Activated naive CD8-positive, alpha-beta T cell treated with anti-CD3 and anti-CD28 coated beads, Interleukin-2, amount 10 ng/mL, durations not matched to agents 7 days and 5 days (primary cell): ENCODE data around the gene SUN5. TPM values are rescaled to one million over a fixed set of nuclear protein-coding genes. Genes with fewer than 3 reads are reported as not detected.
"Not testable (repeated sequence)": the region's sequence is repeated elsewhere in the genome, so short reads cannot be mapped to it uniquely, and the experiment has no call there.

ENCODE experiments used
- ATAC-seq: fragments of 150-1000 bp; cut with Tn5 transposase; one replicate; pipeline ENCODE4 v1.10.0; 2021; ENCODE audit warnings: low read depth, moderate library complexity
- POLR2A ChIA-PET: fragments of 350-600 bp; sonication (Branson Sonifier 250); formaldehyde crosslinking; loops from one replicate; lab custom pipeline; 2021; ENCODE audit warnings: antibody characterized with exemption; lab: Charles Lee
- DNase-seq: peaks from one replicate; pipeline ENCODE4 v3.0.0; 2021
- H3K27ac Mint-ChIP-seq: one replicate; pipeline ENCODE4 v1.8.0; 2022; ENCODE audit warnings: mild to moderate bottlenecking, mixed read lengths
- H3K27me3 Mint-ChIP-seq: one replicate; pipeline ENCODE4 v1.8.0; 2022; ENCODE audit warnings: mild to moderate bottlenecking, moderate library complexity, mixed read lengths
- H3K36me3 Mint-ChIP-seq: one replicate; pipeline ENCODE4 v1.8.0; 2021; ENCODE audit warnings: mild to moderate bottlenecking, mixed read lengths
- H3K4me1 Mint-ChIP-seq: one replicate; pipeline ENCODE4 v1.8.0; 2021; ENCODE audit warnings: mixed read lengths
- H3K4me3 Mint-ChIP-seq: one replicate; pipeline ENCODE4 v1.8.0; 2022; ENCODE audit warnings: mild to moderate bottlenecking, moderate library complexity, mixed read lengths
- H3K9me3 Mint-ChIP-seq: one replicate; pipeline ENCODE4 v1.8.0; 2021; ENCODE audit warnings: mixed read lengths
- total RNA-seq, 2 experiments: library from RNA; stranded (reverse); gene quantifications; one replicate each; pipeline ENCODE4 v1.2.3, GENCODE V29; 2021

Gene SUN5
- total RNA-seq, 2 experiments from 2014 or later: not detected

DNA sequence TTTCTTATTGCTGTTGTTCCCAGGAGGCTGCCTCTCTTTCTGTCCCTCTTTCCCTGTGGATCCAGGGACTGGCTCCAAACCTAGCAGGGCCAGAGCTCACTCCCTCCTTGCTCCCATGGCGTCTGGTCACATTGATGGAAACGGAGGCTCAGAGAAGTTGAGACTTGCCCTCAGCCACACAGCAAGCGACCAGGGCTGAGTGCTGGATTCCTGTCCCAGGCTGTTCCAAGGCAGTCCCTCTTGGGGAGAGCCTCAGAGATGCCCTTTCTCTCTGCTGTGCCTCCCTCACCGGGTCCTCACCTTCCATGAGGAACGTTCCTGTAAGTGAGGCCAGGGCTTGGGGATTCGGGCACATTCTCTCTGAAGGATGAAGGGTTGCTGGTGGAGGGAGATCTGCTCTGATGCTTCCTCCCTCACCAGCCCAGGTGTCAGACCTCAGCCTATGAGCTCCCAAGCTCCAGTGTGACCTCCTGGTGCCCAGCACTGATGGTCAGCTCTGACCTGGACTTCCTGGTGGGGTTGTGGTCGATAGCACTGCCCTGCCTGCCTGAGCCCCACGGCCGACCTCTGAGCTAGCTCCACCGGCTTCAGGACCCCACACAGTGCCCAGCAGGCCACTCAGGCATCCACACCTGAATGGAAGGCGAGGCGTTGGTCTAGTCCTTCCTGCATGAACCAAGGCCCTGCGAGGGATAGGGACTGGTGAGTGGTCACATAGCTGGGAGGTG, 26.8 kb downstream of the SUN5 start:
- ATAC-seq: no peak
- no peak overlapping the region for H3K27ac Mint-ChIP-seq
- no peaks in the 10 kb centered on the region for H3K27me3 Mint-ChIP-seq
- POLR2A ChIA-PET: interaction anchor here (1.1 to 1.9 kb wide), 2 partner anchors 10 to 17 kb away, joined by 3 to 9 read pairs; no protein-coding TSS in a partner anchor
- H3K4me1 Mint-ChIP-seq: peaks cover 25% of the 10 kb centered on the region
- peaks cover 8% of the 10 kb centered on the region for H3K9me3 Mint-ChIP-seq
- H3K4me3 Mint-ChIP-seq: no peak overlapping the region
- H3K36me3 Mint-ChIP-seq: peaks cover 11% of the 10 kb centered on the region
- DNase-seq: no peak

DNA sequence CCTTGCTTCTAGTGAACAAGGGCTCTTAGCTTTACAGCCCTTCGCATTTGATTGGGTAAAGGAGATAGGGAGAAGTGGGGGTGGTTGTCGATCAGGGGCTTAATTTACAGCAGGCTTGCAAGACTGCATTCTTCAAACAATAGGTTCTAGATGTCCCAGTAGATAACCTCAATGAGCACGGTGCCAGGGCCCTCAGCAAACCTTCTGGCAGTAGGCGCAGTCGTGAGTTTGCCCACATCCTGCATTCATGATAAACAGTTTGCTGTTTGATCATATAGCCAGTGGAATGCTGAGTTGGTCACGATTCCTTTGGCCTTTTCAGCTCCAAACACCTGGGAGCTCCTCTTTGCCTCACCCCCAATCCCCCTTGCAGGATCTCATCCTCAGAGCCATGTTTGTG, 27.5 kb downstream of the SUN5 start:
- POLR2A ChIA-PET: no interaction called here
- H3K4me1 Mint-ChIP-seq: peaks cover 26% of the 10 kb centered on the region
- no peaks in the 10 kb centered on the region for H3K27me3 Mint-ChIP-seq
- DNase-seq: no peak
- H3K4me3 Mint-ChIP-seq: no peak overlapping the region
- H3K27ac Mint-ChIP-seq: peak overlapping the region; percentile 38
- peaks cover 8% of the 10 kb centered on the region for H3K9me3 Mint-ChIP-seq
- ATAC-seq: no peak
- peaks cover 11% of the 10 kb centered on the region for H3K36me3 Mint-ChIP-seq

DNA sequence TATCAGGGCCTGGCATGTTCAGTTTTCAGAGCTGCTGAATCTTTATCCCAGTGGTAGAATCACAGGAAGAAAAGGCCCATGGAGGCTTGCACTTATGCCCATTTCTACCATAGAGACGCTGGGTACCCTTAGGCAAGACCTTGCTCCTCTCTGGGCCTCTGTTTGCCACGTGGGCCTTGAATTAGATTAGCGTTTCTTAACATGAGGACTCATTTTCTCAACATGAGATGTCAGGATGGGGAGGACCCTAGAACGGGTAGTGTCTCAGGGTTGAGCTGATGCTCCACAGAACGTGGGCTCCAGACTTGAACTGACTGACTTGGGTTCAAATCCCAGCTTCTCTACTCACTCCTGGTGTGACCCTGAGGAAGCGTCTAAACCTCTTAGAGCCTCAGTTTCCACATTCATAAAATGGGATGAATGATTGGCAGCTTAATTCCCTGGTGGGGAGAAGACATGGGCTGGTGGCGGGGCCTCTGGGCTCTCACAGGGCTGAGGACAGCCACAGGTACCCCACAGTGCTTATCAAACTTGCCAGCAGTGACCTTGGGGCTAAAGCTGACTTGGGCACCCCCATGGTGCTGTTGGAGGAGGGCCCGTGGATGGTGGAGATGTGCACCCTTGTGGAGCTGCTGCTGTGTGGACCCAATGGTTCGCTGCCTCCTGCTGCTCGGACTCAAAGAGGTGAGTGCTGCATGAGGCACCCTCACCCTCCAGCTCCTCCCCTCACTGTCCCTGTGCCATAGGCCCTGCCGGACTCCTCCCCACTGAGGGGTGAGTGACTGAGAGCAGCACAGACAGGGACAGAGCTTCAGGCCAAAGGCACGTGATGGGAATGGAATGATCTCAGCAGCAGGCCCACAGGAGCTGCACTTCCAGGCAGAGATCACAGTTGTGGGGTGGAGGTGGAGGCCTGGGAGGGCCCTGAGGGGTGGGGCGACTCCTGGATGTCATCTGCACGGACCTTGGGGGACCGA, 28.2 kb downstream of the SUN5 start:
- peaks cover 26% of the 10 kb centered on the region for H3K4me1 Mint-ChIP-seq
- H3K36me3 Mint-ChIP-seq: peaks cover 11% of the 10 kb centered on the region
- POLR2A ChIA-PET: no interaction called here
- no peak overlapping the region for H3K4me3 Mint-ChIP-seq
- H3K27ac Mint-ChIP-seq: peak overlapping the region; percentile 10
- peaks cover 8% of the 10 kb centered on the region for H3K9me3 Mint-ChIP-seq
- no peaks in the 10 kb centered on the region for H3K27me3 Mint-ChIP-seq
- ATAC-seq: no peak
- no peak for DNase-seq

DNA sequence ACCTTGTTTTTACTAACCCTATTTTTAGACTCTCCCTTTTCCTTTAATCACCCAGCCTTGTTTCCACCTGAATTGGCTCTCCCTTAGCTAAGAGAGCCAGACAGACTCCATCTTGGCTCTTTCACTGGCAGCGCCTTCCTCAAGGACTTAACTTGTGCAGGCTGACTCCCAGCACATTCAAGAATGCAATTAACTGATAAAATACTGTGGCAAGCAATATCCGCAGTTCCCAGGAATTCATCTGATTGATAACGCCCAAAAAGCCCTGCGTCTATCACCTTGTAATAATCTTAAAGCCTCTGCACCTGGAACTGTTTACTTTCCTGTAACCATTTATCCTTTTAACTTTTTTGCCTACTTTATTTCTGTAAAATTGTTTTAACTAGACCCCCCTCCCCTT, 29.1 kb downstream of the SUN5 start:
- peaks cover 28% of the 10 kb centered on the region for H3K4me1 Mint-ChIP-seq
- DNase-seq, H3K9me3 Mint-ChIP-seq, POLR2A ChIA-PET, H3K4me3 Mint-ChIP-seq, ATAC-seq, H3K27me3 Mint-ChIP-seq, H3K27ac Mint-ChIP-seq: not testable (repeated sequence)
- peaks cover 11% of the 10 kb centered on the region for H3K36me3 Mint-ChIP-seq

DNA sequence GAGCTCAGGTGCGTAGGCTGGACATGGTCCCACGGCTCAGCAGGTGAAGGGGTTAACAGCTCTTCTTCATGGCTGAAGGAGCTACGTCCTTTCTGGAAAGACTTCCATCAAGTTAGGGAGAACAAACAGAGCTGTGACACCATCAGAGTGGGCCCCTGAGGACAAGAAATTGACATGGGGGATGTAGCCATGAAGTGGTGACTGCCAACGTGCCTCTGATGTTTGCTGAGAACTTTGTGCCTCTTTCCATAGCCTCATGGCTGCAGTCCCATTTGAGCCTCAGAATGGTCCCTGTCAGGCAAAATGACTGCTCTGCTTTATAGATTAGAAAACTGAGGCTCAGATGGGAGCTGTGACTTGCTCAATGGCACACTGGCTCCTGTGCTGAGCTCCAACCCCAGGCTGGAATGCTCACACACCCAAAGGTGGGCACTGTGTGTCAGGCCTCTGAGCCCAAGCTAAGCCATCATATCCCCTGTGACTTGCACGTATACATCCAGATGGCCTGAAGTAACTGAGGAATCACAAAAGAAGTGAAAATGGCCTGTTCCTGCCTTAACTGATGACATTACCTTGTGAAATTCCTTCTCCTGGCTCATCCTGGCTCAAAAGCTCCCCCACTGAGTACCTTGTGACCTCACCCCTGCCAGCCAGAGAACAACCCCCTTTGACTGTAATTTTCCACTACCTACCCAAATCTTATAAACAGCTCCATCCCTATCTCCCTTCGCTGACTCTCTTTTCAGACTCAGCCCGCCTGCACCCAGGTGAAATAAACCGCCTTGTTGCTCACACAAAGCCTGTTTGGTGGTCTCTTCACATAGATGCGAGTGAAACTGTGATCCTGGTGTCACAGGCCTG, 29.8 kb downstream of the SUN5 start:
- H3K9me3 Mint-ChIP-seq, ATAC-seq, H3K27me3 Mint-ChIP-seq, H3K4me3 Mint-ChIP-seq, DNase-seq: not testable (repeated sequence)
- Mint-ChIP-seq H3K27ac (peak overlapping the region; percentile 12), H3K36me3 (peaks cover 11% of the 10 kb centered on the region), H3K4me1 (peaks cover 34% of the 10 kb centered on the region)
- POLR2A ChIA-PET: interaction anchor here (1.1 to 1.3 kb wide), 2 partner anchors 9 kb away, joined by 5 to 6 read pairs; no protein-coding TSS in a partner anchor

DNA sequence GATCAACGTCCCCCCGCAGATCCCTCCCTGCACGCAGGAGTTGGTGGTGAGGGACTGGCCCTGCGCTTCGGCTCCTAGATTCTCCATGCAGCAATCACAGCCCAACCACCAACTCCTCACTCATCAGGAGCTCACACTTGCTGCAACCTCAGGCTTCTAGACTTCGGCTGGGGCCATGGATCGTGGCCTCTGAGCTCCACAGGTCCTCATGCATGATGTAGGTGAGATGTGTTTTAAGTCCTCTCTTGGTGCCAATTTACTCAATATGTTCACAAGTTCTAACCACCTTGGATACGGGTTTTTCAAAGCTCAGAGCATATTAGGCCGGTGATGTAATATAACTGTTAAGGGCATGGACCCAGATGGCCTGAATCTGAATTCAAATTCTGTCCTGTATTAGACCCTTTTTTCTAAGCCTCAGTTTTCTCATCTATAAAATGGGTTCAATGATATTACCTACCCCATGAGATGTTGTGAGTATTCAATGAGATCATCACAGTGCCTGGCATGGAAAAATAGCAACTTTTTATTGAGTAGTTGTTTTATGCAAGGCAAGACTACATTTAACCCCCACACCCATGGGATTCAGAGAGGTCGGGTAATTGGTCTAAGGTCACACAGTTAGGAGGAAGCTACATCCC, 31.0 kb downstream of the SUN5 start:
- Mint-ChIP-seq H3K4me1 (peaks cover 43% of the 10 kb centered on the region), H3K4me3 (peak overlapping the region; percentile 59), H3K36me3 (peaks cover 11% of the 10 kb centered on the region), H3K27me3 (no peaks in the 10 kb centered on the region), H3K27ac (no peak overlapping the region), H3K9me3 (peaks cover 8% of the 10 kb centered on the region)
- DNase-seq (no peak), ATAC-seq (no peak)
- POLR2A ChIA-PET: interaction anchor here (0.6 to 1.7 kb wide), 4 partner anchors 10 to 154 kb away, joined by 3 to 6 read pairs (median 4); partner anchors contain the start of gene MAPRE1

DNA sequence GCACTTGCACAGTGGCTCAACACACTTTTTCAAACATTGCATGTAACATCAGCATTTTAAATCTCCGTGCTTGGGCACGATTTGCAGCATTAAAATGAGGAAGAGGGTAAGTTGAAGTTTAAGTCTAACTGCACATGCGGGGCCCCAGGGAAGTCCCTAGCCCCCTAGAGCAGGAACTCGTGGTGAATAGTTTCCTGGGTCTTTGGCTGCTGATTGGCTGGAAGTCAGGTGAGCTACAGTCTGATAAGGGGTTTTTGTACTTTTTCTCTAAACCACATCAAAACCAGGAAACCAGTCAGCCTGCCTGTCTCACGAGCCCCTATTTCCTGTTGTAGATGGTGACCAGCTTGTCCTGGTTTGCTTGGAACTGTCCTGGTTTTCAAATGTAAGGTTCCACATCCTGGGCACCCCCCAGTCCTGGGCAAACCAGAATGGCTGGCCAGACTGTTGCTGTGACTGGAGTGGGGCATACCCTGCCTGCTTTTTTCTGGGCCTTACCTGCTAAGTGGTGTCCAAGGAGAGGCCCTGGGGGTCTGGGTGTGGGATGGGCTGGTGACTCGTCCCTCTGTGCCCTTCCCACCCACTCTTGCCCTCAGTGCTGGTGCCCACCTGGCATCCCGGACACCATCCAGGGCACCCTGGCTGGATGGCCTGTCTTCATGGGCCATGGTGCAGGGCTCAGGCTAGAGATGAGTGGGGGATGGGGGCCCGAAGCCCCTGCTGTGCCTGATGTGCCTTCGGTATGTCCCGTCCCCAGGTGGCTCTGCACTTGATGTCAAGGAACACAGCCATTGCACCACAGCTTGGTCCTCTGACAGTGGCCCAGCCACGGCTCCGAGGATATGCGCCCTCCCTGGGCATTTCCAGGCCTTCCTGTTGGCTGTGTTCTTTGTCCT, 31.8 kb downstream of the SUN5 start:
- peaks cover 11% of the 10 kb centered on the region for H3K36me3 Mint-ChIP-seq
- POLR2A ChIA-PET: interaction anchor here (0.5 to 1.7 kb wide), 9 partner anchors 10 to 230 kb away, joined by 3 to 15 read pairs (median 3); partner anchors contain the start of gene MAPRE1
- peak; percentile 84 for ATAC-seq
- H3K9me3 Mint-ChIP-seq: peaks cover 8% of the 10 kb centered on the region
- H3K27ac Mint-ChIP-seq: no peak overlapping the region
- H3K4me3 Mint-ChIP-seq: peak overlapping the region; percentile 55
- DNase-seq: peak; percentile 68
- H3K27me3 Mint-ChIP-seq: no peaks in the 10 kb centered on the region
- peaks cover 51% of the 10 kb centered on the region for H3K4me1 Mint-ChIP-seq

DNA sequence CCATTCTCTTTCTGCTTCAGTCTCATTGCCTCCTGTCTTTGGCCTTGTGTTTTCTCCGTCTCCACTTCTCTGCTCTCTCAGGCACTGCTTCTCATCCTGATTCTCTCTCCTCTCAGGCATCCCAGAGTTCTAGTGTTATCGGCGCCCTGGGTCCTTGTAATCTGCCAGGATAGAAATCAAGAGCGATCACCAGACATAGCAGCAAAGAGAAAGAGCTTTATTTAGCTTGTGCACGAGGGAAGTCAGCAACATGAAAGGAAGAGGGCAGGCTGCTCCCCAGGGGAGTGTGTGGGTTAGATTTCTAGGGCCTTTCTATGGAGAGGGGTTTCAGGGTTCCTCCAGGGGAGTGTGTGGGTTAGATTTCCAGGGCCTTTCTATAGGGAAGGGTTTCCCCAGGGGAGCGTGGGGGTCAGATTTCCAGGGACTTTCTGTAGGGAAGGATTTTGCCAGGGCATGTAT, 32.5 kb downstream of the SUN5 start:
- Mint-ChIP-seq H3K36me3 (peaks cover 9% of the 10 kb centered on the region), H3K4me1 (peaks cover 56% of the 10 kb centered on the region), H3K4me3 (no peak overlapping the region), H3K9me3 (peaks cover 5% of the 10 kb centered on the region), H3K27ac (no peak overlapping the region), H3K27me3 (no peaks in the 10 kb centered on the region)
- ATAC-seq (peak; percentile 33), DNase-seq (no peak)
- POLR2A ChIA-PET: interaction anchor here (0.6 to 1.8 kb wide), 9 partner anchors 9 to 229 kb away, joined by 3 to 15 read pairs (median 4); partner anchors contain the start of gene SUN5

DNA sequence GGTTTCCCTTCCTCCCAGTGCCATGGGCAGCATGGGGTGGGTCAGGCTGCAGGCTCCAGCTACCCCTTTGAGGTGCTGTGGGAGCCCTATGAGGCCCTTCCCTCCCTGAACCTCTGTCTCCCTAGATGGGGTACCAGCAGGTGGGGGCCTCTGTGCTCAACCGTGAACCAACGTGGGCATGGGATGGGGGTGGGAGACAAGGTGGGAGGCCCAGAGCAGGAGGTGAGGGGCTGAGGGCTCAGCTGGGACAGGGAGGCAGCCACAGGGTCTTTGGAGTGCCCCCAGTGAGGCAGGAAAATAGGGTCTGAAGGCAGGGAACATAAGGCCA, 33.3 kb downstream of the SUN5 start:
- Mint-ChIP-seq H3K27me3 (no peaks in the 10 kb centered on the region), H3K27ac (no peak overlapping the region), H3K9me3 (no peaks in the 10 kb centered on the region), H3K36me3 (peaks cover 4% of the 10 kb centered on the region), H3K4me1 (peaks cover 60% of the 10 kb centered on the region), H3K4me3 (peak overlapping the region; percentile 38)
- ATAC-seq (no peak), DNase-seq (no peak)
- POLR2A ChIA-PET: interaction anchor here (0.6 to 1.8 kb wide), 5 partner anchors 12 to 192 kb away, joined by 3 to 15 read pairs (median 4); partner anchors contain the start of gene SUN5

DNA sequence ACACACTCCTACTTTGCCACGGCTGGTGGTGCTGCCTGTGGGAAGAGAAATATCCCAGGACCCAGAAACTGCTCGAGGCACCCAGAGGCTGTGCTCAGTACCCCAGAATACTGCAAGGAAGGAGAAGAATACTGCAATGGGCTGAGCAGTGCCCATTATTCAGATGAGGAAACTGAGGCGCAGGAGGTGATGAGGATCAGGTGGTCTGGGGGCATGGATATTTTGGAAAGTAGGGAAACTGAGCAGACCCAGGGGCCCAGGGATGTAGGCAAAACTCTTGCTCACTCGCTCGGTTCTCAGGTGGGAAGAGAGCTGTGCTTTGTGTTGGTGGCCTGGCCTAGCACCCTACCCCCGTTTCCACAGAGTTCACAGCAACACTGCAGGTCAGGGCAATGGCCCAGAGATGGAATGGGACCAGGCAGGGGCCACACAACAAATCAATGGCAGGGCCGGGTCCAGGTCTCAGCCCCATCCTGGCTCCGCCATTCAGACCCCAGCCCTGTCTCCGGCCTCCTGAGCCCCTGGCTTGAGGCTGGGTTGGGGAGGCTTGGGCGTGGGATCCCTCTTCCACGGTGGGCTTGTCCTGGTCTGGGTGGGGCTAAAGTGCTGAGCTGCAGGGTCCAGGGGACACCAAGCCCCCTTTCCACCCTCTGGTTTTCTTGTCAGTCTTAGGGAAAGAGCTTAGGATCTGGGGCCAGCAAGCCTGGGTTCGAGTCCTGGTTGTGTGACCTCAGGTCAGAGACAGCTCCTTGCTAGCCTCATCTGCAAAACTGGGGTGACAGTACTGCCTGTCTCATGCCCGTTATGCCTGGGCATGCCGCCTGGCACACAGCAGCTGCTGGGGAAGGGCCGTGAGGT, 33.9 kb downstream of the SUN5 start:
- H3K9me3 Mint-ChIP-seq: no peaks in the 10 kb centered on the region
- POLR2A ChIA-PET: interaction anchor here (1.2 to 1.8 kb wide), 2 partner anchors 13 to 35 kb away, joined by 3 to 5 read pairs; partner anchors contain the start of gene SUN5
- H3K4me3 Mint-ChIP-seq: peak overlapping the region; percentile 38
- H3K27me3 Mint-ChIP-seq: no peaks in the 10 kb centered on the region
- peaks cover 5% of the 10 kb centered on the region for H3K36me3 Mint-ChIP-seq
- ATAC-seq (no peak), DNase-seq (no peak)
- no peak overlapping the region for H3K27ac Mint-ChIP-seq
- peaks cover 66% of the 10 kb centered on the region for H3K4me1 Mint-ChIP-seq
